Prostate gland (tissue), 2 donors: Measurements from ENCODE around the gene RGMA. TPM values are rescaled to one million over a fixed set of nuclear protein-coding genes. Genes with fewer than 3 reads are reported as not detected.

Source experiments
- DNase-seq: peaks from one replicate; pipeline ENCODE4 v3.0.0-alpha.2; 2019; ENCODE audit warnings: low spot score
- H3K27ac ChIP-seq, 2 donors: fragments of 200-600 bp; sonication (generic); 2 replicates each; pipeline ENCODE4 v1.5.1; 2017 to 2019
- H3K27me3 ChIP-seq: fragments of 200-600 bp; sonication (generic); replicated peaks from 2 replicates; pipeline ENCODE4 v1.5.1; 2019; ENCODE audit not compliant: insufficient read depth
- H3K36me3 ChIP-seq, 2 donors: fragments of 200-600 bp; sonication (generic); 1 replicate in 1 of 2; 2 replicates in 1 of 2; pipeline versions ENCODE4 v1.5.1 to v1.8.1; 2017 to 2019
- H3K4me1 ChIP-seq: fragments of 200-600 bp; sonication (generic); replicated peaks from 2 replicates; pipeline ENCODE4 v1.5.1; 2019
- H3K4me3 ChIP-seq, 2 donors: fragments of 200-600 bp; sonication (generic); 2 replicates each; pipeline ENCODE4 v1.5.1; 2017 to 2019
- H3K9me3 ChIP-seq: fragments of 200-600 bp; sonication (generic); 2 replicates; pipeline ENCODE4 v1.5.1; 2017
- POLR2A ChIP-seq: fragments of 450-650 bp; IDR thresholded peaks from one replicate; pipeline ENCODE4 v1.6.1; 2016; ENCODE audit warnings: antibody characterized with exemption, mild to moderate bottlenecking
- POLR2AphosphoS5 ChIP-seq: sonication (generic); formaldehyde crosslinking; IDR thresholded peaks from one replicate; pipeline ENCODE4 v1.6.1; 2017; ENCODE audit warnings: antibody characterized with exemption
- WGBS: methylation state at CpG from one replicate; pipeline ENCODE4 v1.1.5; 2018; 5-methylcytosine and 5-hydroxymethylcytosine counted together
- intact Hi-C: fragments of 100-400 bp; cut with DNase I; formaldehyde crosslinking; loops from one replicate; pipeline ENCODE4 v1.14.2; 2022
- total RNA-seq, 2 donors: library from RNA; depleted of rRNA; stranded (reverse); fragments of >200 nt; gene quantifications; one replicate each; pipeline ENCODE4 v1.1.0, GENCODE V29; 2016
- TF ChIP-seq, protein P1 (sequence below), 4 experiments: fragments of 200-600 bp in 2 of 4; fragments of 450-650 bp in 2 of 4; sonication (generic) in 2 of 4; IDR thresholded peaks; 1 replicate in 3 of 4; 2 replicates in 1 of 4; pipeline ENCODE4 v1.5.1; 2016 to 2019; ENCODE audit warnings: antibody characterized with exemption in 4 of 4, mild to moderate bottlenecking in 2 of 4, moderate library complexity in 2 of 4

RGMA gene
- total RNA-seq, 2 donors from 2014 or later = 10.3 to 93.8 TPM

DNA sequence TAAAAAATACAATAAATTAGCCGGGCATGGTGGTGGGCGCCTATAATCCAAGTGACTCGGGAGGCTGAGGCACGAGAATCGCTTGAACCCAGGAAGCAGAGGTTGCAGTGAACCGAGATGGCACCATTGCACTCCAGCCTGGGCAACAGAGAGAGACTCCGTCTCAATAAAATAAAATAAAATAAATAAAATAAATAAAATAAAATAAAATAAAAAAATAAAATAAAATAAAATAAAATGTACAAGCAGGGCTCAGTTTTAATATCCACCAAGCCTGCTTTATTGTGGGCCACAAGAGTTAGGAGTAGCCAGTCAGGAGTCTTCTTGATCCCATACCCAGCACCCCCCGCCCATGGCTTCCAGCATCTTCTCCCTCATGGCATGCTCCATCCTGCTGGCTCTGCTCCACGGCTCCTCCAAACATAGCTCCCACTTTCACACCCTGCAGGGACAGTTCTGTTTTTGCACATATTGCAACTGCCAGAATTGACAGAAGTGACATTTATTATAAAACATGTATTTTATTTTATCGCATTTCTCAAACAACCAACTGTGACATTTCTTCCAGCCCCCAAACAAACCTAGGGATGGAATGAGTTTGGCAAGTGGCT, 42.6 kb upstream of the RGMA start:
- 86% methylated on average over 10 of the region's 10 CpGs for WGBS
- intact Hi-C loops = no loop called here
- Histone ChIP-seq H3K4me3 (no peak overlapping the region), H3K27ac (no peak overlapping the region), H3K27me3 (no peaks in the 10 kb centered on the region), H3K36me3 (no peaks in the 10 kb centered on the region), H3K9me3 (no peaks in the 10 kb centered on the region), H3K4me1 (no peaks in the 10 kb centered on the region)
- no peak for DNase-seq
- TF ChIP-seq POLR2AphosphoS5 (no peak), POLR2A (no peak)
- TF ChIP-seq, protein P1, sequence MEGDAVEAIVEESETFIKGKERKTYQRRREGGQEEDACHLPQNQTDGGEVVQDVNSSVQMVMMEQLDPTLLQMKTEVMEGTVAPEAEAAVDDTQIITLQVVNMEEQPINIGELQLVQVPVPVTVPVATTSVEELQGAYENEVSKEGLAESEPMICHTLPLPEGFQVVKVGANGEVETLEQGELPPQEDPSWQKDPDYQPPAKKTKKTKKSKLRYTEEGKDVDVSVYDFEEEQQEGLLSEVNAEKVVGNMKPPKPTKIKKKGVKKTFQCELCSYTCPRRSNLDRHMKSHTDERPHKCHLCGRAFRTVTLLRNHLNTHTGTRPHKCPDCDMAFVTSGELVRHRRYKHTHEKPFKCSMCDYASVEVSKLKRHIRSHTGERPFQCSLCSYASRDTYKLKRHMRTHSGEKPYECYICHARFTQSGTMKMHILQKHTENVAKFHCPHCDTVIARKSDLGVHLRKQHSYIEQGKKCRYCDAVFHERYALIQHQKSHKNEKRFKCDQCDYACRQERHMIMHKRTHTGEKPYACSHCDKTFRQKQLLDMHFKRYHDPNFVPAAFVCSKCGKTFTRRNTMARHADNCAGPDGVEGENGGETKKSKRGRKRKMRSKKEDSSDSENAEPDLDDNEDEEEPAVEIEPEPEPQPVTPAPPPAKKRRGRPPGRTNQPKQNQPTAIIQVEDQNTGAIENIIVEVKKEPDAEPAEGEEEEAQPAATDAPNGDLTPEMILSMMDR (IDR thresholded peaks at IDR 0.05) = no peak

DNA sequence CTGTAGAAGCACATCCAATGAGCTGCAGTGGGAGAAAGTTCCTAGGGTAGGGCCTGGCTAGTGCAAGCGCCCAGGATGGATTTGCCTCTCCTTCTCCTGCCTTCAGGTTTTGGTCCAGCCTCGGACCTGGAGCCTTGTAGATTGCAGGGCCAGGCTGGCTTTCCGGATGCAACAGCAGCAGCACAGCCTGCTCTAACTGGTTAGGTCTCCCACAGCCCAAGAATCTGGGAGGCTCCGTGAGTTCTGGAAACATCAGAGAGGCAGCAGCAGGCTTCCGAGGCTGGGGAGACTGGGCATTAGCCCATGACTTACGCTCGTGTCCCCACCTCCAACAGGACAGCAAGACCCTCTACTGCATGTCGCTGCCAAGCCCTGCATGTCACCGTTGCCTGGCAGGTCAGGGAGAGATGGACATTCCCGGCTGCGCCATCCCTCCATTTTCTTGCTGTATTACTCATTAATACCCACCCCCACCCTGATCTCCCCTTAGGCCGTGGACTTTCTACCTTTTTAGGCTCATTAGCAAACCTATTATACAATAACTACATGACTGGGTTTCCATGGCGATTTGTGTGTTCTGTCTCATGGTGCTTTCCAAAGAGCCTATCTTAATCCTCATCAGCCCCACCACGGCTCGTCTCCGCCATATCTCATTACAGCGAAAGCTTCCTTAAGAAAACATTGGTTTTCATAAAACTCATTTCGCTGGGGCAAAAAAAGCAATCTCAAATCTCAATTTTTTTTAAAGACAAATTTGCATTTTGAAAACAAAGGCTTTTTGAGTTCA, 40.9 kb upstream of the RGMA start:
- no peak overlapping the region for H3K4me3 ChIP-seq
- H3K36me3 ChIP-seq = no peaks in the 10 kb centered on the region
- WGBS = 90% methylated on average over 18 of the region's 18 CpGs
- no peaks in the 10 kb centered on the region for H3K27me3 ChIP-seq
- intact Hi-C loops = no loop called here
- H3K27ac ChIP-seq = no peak overlapping the region
- TF ChIP-seq POLR2A = no peak
- no peak for TF ChIP-seq POLR2AphosphoS5
- TF ChIP-seq, protein P1 (IDR thresholded peaks at IDR 0.05) = no peak
- H3K9me3 ChIP-seq = no peaks in the 10 kb centered on the region
- no peak for DNase-seq
- no peaks in the 10 kb centered on the region for H3K4me1 ChIP-seq

DNA sequence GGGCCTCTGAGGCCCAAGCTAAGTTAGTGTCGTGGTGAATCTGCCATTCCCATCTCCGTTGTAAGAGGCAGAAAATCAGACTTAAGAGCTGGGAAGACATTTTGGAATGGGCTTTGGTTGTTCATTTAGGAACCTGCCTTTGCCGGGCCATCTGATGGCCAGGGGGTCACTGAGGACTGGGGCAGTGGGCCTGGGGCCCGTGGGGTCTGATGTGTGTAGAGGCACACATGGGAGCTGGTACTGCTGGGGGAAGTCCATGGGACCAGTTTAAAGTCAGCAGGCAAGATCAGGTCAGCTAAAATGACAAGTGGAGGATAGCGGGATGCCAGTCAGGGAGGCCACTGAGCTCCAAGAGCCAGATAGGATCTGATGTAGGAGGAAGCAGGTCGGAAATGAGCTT, 38.3 kb upstream of the RGMA start:
- H3K4me1 ChIP-seq = no peaks in the 10 kb centered on the region
- intact Hi-C loops = no loop called here

DNA sequence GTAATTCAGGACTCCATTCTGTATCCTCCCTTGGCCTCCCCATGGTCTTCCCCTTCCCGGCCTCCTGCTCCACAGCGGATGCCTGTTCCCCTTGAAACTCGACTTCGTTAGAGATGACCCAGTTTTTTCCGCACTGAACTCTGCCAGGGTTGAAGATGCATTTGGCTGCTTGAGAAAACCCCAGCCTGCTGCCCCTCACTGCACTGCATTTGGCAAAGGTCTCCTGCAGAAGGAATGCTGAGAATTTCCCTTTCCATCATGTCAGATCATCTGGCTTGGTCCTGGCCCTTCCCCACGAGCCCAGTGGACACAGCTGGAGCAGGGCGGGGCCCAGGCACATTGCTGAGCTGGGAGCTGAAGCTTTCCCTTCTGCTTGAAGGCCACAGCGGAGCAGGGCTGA, 37.6 kb upstream of the RGMA start:
- no peak for TF ChIP-seq POLR2AphosphoS5
- TF ChIP-seq, protein P1 (IDR thresholded peaks at IDR 0.05) = no peak
- TF ChIP-seq POLR2A = no peak
- Histone ChIP-seq H3K36me3 (no peaks in the 10 kb centered on the region), H3K9me3 (no peaks in the 10 kb centered on the region), H3K4me1 (no peaks in the 10 kb centered on the region), H3K27me3 (no peaks in the 10 kb centered on the region), H3K4me3 (no peak overlapping the region), H3K27ac (no peak overlapping the region)
- WGBS = 81% methylated on average over 8 of the region's 8 CpGs
- no peak for DNase-seq
- intact Hi-C loops = no loop called here

More for the DNA sequence above, 38.3 kb upstream of the RGMA start:
- TF ChIP-seq POLR2AphosphoS5 (no peak), POLR2A (no peak)
- TF ChIP-seq, protein P1 (IDR thresholded peaks at IDR 0.05) = no peak
- no peak overlapping the region for H3K4me3 ChIP-seq
- H3K9me3 ChIP-seq = no peaks in the 10 kb centered on the region
- no peak overlapping the region for H3K27ac ChIP-seq
- H3K36me3 ChIP-seq = no peaks in the 10 kb centered on the region
- no peaks in the 10 kb centered on the region for H3K27me3 ChIP-seq
- no peak for DNase-seq
- WGBS = 79% methylated on average over 6 of the region's 6 CpGs

DNA sequence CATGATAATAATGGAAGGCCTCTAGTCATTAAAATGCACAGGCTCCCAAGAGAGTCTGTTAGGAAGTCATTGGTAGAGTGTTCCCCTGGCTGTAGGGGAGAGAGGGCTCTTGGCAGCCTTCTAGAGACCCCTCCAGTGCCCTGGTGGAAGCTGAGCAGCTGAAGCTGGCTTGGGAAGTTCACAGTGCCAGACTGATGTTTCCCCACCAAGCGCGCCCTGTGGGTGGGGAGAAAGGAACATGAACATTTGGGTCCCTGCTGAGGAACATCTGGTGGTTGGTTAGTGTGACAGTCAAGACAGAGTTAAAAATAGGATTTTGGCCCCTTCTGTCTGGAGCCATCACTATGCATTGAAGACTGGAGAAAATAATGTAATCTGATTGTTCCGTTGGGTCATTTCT, 37.1 kb upstream of the RGMA start:
- no peak overlapping the region for H3K4me3 ChIP-seq
- WGBS = 81% methylated on average over 3 of the region's 3 CpGs
- no peaks in the 10 kb centered on the region for H3K4me1 ChIP-seq
- no peak for DNase-seq
- intact Hi-C loops = no loop called here
- H3K27ac ChIP-seq = no peak overlapping the region
- H3K36me3 ChIP-seq = no peaks in the 10 kb centered on the region
- TF ChIP-seq, protein P1 (IDR thresholded peaks at IDR 0.05) = no peak
- TF ChIP-seq POLR2AphosphoS5 = no peak
- TF ChIP-seq POLR2A = no peak
- no peaks in the 10 kb centered on the region for H3K27me3 ChIP-seq
- no peaks in the 10 kb centered on the region for H3K9me3 ChIP-seq
